Amniotic epithelial cell (primary cell): ENCODE measurements around the gene PDLIM3.
A peak's percentile ranks its signal among the peaks of the same experiment; 100 is the strongest.

ENCODE experiments used
- DNase-seq: peaks from one replicate; pipeline ENCODE4 v3.0.0-alpha.2; 2010; ENCODE audit warnings: low read depth

Gene PDLIM3

DNA sequence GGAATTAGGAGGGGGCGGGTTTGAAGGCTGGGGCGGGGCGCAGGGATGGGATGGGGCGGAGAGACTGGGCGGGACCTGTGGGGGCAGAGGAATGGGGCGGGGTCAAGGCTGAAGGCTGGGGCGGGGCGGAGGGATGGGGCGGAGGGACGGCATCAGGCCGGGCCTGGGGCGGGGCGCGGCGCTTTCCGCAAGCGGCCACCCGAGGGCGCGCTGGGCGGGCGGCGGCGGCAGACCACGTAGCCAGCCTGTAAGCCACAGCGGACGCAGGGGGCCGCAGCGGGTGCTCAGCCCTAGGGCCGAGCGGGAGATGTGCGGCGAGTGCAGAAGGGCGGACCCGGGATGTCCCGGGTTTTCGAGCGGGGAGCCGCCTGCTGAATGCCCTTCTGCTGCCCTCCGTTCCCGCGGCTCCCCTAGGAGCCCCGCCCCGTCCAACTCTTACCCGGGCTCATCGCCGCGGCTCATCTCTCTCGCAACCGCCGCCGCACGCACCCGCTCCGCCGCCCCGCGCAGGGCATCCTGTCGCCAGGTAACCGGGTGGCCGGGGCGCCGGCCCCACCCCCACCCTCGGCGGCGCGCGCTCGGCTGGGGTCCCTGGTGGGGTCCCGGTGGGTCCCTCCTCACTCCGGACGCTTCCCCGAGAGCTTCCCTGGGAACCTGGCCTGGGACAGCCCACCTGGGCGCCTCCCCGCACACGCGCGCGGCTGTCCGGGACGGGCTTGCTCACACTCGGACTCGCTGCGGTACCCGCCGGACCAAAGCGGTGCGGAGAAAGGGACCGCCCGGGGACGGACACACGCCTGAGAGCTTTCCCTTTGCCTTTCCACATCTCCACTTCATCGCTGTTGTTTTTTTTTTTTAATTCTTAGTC lies 63.8 kb downstream of the PDLIM3 start, which contains the start of gene CCDC110:
Gene CCDC110, minus strand, starts transcription at position 499 of the 868 bp plus-strand sequence. Its CDS starts 50 bp downstream, at position 449.
- DNase-seq = peak; percentile 88

DNA sequence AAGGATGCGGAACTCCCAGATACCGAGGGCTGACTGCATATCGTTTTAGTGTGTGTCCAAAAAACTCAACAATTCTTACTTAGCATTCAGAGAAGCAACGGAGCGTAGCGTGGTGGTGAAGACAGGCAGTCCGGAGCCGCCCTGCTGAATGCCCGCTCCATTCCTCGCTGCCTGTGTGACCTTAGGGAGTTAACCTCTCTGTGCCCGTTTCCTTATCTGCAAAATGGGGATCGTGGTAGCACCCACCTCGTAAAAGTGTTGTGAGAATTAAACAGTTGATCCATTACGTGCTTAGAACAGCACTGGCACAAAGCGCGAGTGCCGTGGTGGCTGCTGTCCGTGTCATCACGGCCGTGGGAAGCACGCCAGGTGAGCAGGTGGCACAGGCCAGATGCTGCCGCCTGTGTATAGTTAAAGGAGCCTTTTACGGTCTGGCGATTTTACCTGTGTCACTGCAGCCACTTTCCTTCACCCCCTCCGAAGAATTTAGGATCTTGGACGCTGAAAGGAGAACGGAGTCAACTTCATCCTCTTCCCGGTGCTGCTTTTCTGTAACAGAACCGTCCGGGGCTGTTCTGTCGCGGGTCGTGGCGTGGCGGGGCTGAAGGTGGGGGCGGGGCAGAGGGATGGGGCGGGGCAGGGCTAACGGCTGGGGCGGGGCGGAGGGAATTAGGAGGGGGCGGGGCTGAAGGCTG lies 64.7 kb downstream of the PDLIM3 start:
- DNase-seq = peak; percentile 10

DNA sequence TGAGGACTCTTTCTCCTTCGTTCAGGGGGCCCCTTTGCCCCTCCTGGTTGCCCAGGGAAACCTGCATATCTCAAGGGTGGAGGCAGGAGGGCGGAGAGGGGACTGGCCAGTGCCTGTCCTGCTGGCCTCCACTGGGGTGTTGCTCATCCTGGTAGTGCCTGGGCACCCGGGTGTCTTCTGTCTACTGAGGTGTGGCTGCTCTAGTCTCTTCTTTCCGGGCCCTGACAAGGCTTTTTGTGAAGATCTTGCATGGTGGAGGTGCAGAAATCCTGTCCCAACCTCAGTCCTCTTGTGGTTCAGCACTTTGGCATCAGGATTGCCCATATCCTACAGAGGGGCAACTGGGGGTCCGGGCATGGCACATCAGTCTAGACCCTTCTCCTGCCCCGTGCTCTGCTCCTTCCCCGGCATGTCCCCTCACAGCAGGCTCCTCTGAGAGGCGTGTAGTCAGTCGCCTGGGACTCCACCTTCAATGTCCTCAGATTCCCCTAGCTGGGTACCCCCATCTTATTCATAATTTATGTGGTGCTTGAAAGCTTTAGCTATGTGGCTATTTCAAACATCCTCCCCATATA lies 65.6 kb downstream of the PDLIM3 start:
- no peak for DNase-seq

DNA sequence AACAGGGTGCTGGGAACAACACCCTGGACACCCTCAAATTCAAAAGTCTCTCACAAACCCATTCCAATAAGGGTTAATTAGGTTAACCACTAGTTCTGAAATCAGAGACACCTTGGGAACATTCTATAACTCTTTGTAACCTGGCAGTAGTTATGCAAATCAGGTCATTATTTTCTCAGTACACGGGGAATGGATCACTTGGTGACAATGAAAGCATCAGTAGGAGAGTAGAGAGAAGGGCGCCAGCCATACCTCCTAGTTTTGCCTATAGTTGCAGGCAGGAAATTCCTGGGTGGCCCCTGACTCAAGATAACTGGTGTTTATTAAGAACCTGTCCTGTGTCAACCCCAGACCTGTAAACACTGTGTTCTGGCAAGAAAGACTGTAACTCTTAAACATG lies 66.3 kb downstream of the PDLIM3 start:
- no peak for DNase-seq

DNA sequence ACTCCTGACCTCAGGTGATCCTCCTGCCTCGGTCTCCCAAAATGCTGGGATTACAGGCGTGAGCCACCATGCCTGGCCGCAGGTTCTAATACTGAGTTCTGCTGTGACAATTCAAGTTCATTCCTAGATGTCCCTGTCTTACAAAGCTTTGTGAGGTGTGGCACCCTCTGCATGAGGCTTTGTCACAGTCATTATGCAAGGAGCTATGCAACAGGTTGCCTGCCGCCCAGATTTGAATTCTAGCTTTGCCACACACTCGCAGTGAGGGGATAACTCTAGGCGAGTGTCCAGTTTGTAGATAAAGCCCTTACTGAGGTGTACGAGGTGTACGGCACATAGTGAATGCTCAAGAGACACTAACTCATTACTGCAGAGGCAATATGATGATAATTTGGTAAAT lies 67.3 kb downstream of the PDLIM3 start:
- no peak for DNase-seq

DNA sequence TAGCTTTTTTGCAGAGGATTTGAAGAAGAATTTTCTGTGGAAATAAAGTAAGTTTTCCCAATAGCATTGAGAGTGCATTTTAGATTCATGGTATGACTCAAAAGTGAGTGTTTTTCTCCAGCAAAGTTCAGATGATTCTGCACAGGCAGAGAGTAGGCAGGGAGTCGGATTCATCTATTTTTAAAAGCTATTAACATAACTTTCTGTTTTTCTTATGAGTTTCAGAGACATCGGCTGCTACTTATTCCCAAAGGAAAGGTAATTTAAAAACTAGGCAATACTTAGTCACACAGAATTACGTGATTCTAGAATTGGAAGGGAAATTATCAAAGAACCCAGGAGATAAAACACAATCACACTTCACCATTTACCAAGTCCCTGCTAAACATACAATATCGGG lies 68.2 kb downstream of the PDLIM3 start:
- DNase-seq = peak; percentile 3

DNA sequence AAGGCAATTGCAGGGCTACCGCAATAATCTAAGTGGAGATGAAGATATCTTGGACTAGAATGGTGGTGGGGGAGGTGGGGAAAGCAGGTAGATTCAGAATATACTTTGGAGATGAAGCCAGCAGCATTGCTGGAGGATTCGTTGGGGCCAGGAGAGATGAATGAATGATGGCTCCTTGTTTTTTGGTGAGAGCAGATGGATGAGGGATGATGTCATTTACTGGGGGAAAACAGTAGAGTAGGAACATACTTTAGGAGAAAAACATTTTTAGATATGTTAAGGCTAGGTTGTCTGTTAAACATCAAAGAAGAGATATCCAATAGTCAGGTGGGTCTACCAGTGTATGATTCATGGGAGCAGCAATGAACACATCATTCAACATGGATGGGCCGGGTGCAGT lies 69.6 kb downstream of the PDLIM3 start:
- no peak for DNase-seq

DNA sequence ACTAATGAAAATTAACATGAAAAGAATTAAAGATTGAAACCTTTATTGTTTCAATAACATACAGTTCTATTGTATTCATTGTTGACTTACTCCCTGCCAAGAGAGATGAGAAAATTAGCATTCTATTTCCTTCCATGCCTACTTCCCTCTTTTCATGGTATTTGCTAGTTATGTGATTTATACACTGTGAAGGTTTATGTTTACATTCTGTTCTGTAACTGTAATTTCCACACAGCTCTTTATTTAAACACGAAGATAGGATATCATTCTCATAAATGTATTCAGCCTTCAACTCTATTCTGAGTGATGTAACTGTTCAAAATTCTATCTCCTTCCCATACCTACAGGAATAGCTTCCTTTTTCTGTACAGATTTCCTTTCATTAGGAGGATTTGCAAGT lies 70.4 kb downstream of the PDLIM3 start:
- no peak for DNase-seq

DNA sequence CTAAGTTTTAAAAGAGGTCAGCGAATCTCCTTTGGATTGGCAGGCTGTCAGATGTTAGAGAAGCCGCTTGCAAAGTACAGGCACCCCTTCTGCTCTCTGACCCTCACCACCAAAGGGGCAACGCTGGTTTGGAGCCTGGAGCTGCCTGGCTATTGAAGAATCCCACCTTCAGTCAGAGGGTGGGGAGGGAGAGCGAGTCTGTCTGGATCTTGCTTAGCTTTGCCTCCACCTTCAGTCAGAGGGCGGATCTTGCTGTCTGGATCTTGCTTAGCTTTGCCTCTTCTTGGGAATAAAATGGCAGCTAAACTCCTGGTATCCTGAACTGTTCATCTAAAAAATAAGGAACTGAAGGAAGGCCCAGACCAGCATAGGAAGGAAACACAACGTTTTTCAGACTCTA lies 71.1 kb downstream of the PDLIM3 start:
- DNase-seq = no peak

DNA sequence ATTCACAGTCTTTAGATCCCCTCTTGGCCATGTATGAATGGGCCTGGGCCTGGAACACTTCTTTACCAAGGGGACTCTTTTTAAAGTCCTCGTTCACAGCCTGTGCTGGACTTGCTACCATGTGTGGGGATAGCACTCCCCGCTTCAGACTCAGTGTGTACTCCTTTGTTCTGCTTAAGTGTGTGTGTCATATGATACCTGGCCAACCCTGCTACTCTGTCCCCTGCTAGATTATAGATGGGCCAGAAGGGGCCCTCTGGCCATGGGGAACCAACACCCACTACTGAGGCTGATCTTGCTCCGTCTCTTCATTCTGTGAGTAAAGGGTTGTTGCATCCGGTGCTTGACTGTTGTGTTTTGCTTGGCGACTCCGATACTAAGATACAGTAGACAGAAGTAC lies 71.8 kb downstream of the PDLIM3 start:
- DNase-seq = no peak

DNA sequence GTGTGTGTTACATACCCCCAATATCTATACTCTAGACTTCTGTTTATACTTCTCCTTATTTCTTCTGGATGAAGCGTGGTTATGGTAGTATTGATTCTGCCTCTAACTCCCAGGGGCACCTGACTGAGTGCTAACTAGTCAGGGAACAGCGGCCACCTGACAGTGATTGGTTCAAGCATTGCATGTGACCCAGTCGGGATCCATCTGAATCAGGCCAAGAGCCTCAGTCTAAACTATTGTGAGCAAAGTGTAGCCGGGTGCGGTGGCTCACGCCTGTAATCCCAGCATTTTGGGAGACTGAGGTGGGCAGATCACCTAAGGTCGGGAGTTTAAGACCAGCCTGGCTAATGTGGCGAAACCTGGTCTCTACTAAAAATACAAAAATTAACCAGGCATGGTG lies 73.7 kb downstream of the PDLIM3 start:
- DNase-seq = no peak

DNA sequence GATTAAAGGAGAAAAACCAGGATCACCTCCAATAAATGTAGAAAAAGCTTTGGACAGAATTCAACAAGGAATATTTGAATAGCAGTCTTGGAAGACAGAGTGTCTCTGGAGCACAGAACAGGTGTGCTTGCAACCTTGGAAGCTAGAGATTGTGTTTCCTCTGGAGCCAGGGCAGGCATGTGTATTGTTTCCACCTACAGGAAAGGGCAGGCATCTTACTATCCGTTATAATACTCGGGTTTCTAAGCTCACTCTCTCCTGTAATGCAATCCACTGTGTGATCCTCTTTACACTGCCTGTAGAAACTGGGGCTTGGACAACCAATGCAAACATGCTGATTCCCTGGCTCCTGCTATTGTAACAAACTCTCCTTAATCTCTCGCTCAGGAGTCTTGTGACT lies 78.2 kb downstream of the PDLIM3 start:
- DNase-seq = no peak

DNA sequence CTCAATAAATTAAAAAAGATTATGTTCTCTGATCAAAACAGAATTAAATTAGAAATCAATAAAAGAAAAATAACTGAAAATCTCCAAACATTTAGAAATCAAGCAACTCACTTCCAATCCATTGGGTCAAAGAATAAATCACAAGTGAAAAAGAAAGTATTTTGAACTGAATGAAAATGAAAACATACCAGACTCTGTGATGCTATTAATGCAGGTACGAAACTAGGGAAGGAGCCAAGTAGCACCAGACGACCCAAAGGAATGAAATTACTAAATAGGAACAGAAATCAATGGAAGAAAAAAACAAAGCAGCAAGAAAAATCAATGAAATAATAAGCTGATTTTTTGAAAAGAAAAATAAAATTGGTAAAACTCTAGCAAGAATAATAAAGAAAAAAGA lies 79.2 kb downstream of the PDLIM3 start:
- no peak for DNase-seq
